HepG2 (cell line): ENCODE results near the gene FOXS1. TPM values are rescaled to one million over a fixed set of nuclear protein-coding genes. Genes with fewer than 3 reads are reported as not detected.

Source experiments
- ATAC-seq: fragments of 200-7000 bp; cut with Tn5 transposase; 3 replicates; pipeline ENCODE4 v1.9.1; 2020; ENCODE audit warnings: mild to moderate bottlenecking, moderate library complexity
- BruUV-seq: library from RNA; stranded (reverse); fragments of 400-500 nt; replicated peaks from 2 replicates; lab custom pipeline; 2021; lab: Mats Ljungman, UMichigan
- CTCF ChIA-PET: fragments of 300-600 bp; formaldehyde crosslinking; extraction: SDS; loops from one replicate; lab custom pipeline; 2021; ENCODE audit warnings: low total read pairs, inconsistent platforms, low intra/inter-chr PET ratio; lab: Yijun Ruan, JAX
- POLR2A ChIA-PET: fragments of 350-600 bp; sonication (Branson Sonifier 250); formaldehyde crosslinking; loops from one replicate; lab custom pipeline; 2020; ENCODE audit warnings: antibody characterized with exemption, inconsistent platforms; lab: Yijun Ruan, JAX
- DNase-seq: peaks from one replicate; pipeline ENCODE4 v3.0.0-alpha.2; 2015; ENCODE audit warnings: low spot score
- FAIRE-seq: peaks from 3 replicates; lab custom pipeline; 2011; peaks lifted over from hg19 to GRCh38; lab: Jason Lieb, UNC
- H2AFZ ChIP-seq: one replicate; pipeline ENCODE4 v1.6.1; 2011; ENCODE audit warnings: low read length, inconsistent platforms
- H3K27ac ChIP-seq: fragments of 300-600 bp; 3 replicates; pipeline ENCODE4 v1.8.0; 2011; ENCODE audit warnings: mixed run types, mild to moderate bottlenecking, mixed read lengths, low read length, inconsistent platforms; ENCODE audit not compliant: insufficient read depth; ENCODE audit errors: extremely low read length
- H3K27me3 ChIP-seq, 2 experiments: fragments of 200-600 bp in 1 of 2; 2 replicates in 1 of 2; 3 replicates in 1 of 2; pipeline versions ENCODE4 v1.6.0 to v1.8.0; 2011; ENCODE audit warnings: low read length in 2 of 2, mild to moderate bottlenecking in 2 of 2, moderate library complexity in 2 of 2, inconsistent platforms in 1 of 2; ENCODE audit not compliant: insufficient read depth in 2 of 2, control insufficient read depth in 1 of 2
- H3K36me3 ChIP-seq, 2 experiments: fragments of 200-600 bp in 1 of 2; replicated peaks in 1 of 2; 2 replicates in 1 of 2; 3 replicates in 1 of 2; pipeline versions ENCODE4 v1.5.1 to v1.8.0; 2011; ENCODE audit warnings: low read length in 2 of 2, inconsistent platforms in 1 of 2; ENCODE audit not compliant: insufficient read depth in 2 of 2, control insufficient read depth in 1 of 2
- H3K4me1 ChIP-seq: 2 replicates; pipeline ENCODE4 v1.5.1; 2012; ENCODE audit warnings: low read length, inconsistent platforms; ENCODE audit not compliant: insufficient read depth
- H3K4me2 ChIP-seq: 2 replicates; pipeline ENCODE4 v1.6.0; 2011; ENCODE audit warnings: low read depth, low read length, inconsistent platforms
- H3K4me3 ChIP-seq, 3 experiments: fragments of 200-600 bp in 1 of 3; sonication (generic), shearing (Covaris generic) in 1 of 3; replicated peaks in 1 of 3; 2 replicates each; pipeline ENCODE4 v1.5.1; 2011 to 2016; ENCODE audit warnings: low read length in 3 of 3, inconsistent platforms in 2 of 3, low read depth in 2 of 3, mild to moderate bottlenecking in 2 of 3, control low read depth in 1 of 3, mixed read lengths in 1 of 3; ENCODE audit not compliant: insufficient read depth in 1 of 3
- H3K79me2 ChIP-seq: one replicate; pipeline ENCODE4 v1.6.1; 2011; ENCODE audit warnings: low read length, inconsistent platforms; ENCODE audit not compliant: insufficient read depth
- H3K9ac ChIP-seq: 2 replicates; pipeline ENCODE4 v1.6.0; 2011; ENCODE audit warnings: mild to moderate bottlenecking, low read depth, low read length, inconsistent platforms; ENCODE audit not compliant: insufficient read depth
- H3K9me3 ChIP-seq: 2 replicates; pipeline ENCODE4 v1.5.1; 2012; ENCODE audit warnings: mild to moderate bottlenecking, low read length
- H4K20me1 ChIP-seq: 2 replicates; pipeline ENCODE4 v1.6.0; 2011; ENCODE audit warnings: inconsistent platforms, mild to moderate bottlenecking, low read length, moderate library complexity; ENCODE audit not compliant: insufficient read depth
- AGO2 ChIP-seq: fragments of 200-400 bp; formaldehyde crosslinking; optimal IDR thresholded peaks from 2 replicates; pipeline ENCODE3; 2017; ENCODE audit warnings: mild to moderate bottlenecking, low read depth, low read length, moderate library complexity
- CENPX ChIP-seq: sonication (generic); formaldehyde crosslinking; IDR thresholded peaks from 2 replicates; pipeline ENCODE4 v1.9.0; 2021; ENCODE audit warnings: mild to moderate bottlenecking, missing genetic modification reagents, moderate library complexity
- NFE2L1 ChIP-seq: sonication (generic); formaldehyde crosslinking; IDR thresholded peaks from 2 replicates; pipeline ENCODE4 v1.4.0; 2020; ENCODE audit warnings: missing genetic modification reagents, mild to moderate bottlenecking, borderline replicate concordance
- SP2 ChIP-seq: sonication (generic); formaldehyde crosslinking; IDR thresholded peaks from 2 replicates; pipeline ENCODE4 v1.5.1; 2020; ENCODE audit warnings: mild to moderate bottlenecking, missing genetic modification reagents
- STAG1 ChIP-seq: sonication (generic); formaldehyde crosslinking; IDR thresholded peaks from 2 replicates; pipeline ENCODE4 v1.4.0; 2020; ENCODE audit warnings: missing genetic modification reagents
- ZBTB33 ChIP-seq: sonication (generic); formaldehyde crosslinking; IDR thresholded peaks from 2 replicates; pipeline ENCODE4 v1.4.0; 2020; ENCODE audit warnings: missing genetic modification reagents
- ZC3H13 ChIP-seq: sonication (generic); formaldehyde crosslinking; IDR thresholded peaks from 2 replicates; pipeline ENCODE4 v1.8.1; 2023; ENCODE audit warnings: mild to moderate bottlenecking, missing genetic modification reagents, moderate library complexity
- ZNF124 ChIP-seq: sonication (generic); formaldehyde crosslinking; IDR thresholded peaks from 2 replicates; pipeline ENCODE4 v1.4.0; 2020; ENCODE audit warnings: missing genetic modification reagents
- ZNF136 ChIP-seq: sonication (generic); formaldehyde crosslinking; IDR thresholded peaks from 2 replicates; pipeline ENCODE4 v1.8.1; 2022; ENCODE audit warnings: low read depth, mild to moderate bottlenecking, moderate library complexity, missing genetic modification reagents
- ZNF18 ChIP-seq: sonication (generic); formaldehyde crosslinking; IDR thresholded peaks from 2 replicates; pipeline ENCODE4 v1.8.0; 2022; ENCODE audit warnings: mild to moderate bottlenecking, missing genetic modification reagents; ENCODE audit not compliant: insufficient replicate concordance
- ZNF800 ChIP-seq: sonication (generic); formaldehyde crosslinking; IDR thresholded peaks from 2 replicates; pipeline ENCODE4 v1.4.0; 2020; ENCODE audit warnings: missing genetic modification reagents
- ZNF841 ChIP-seq: sonication (generic); formaldehyde crosslinking; IDR thresholded peaks from 2 replicates; pipeline ENCODE4 v1.8.1; 2023; ENCODE audit warnings: missing genetic modification reagents, borderline replicate concordance
- WGBS: methylation state at CpG from one replicate; pipeline ENCODE4 v1.1.6; 2017; ENCODE audit warnings: low lambda C conversion rate; 5-methylcytosine and 5-hydroxymethylcytosine counted together
- in situ Hi-C: cut with HindIII; loops from 2 replicates; pipeline ENCODE4 v1.10.0; 2017; ENCODE audit warnings: low pct_unique_long_range_greater_than_20kb; ENCODE audit not compliant: extremely low pct_ligation_motif_present
- intact Hi-C: fragments of 100-400 bp; cut with micrococcal nuclease; formaldehyde crosslinking; loops from one replicate; pipeline ENCODE4 v1.10.0; 2022; ENCODE audit not compliant: unreplicated experiment
- polyA plus RNA-seq, 8 experiments: library from polyadenylated mRNA; depleted of rRNA in 3 of 8; stranded (reverse) in 7 of 8; unstranded in 1 of 8; fragments of >200 nt; fragmentation: Illumina TruSeq in 4 of 8; extraction: Trizol in 4 of 8; gene quantifications; 2 replicates each; pipeline versions ENCODE4 v1.2.1 to v1.2.3, GENCODE V29; 2011 to 2016; ENCODE audit warnings: low read depth in 4 of 8, missing spikeins in 1 of 8, mixed read lengths in 1 of 8; ENCODE audit not compliant: insufficient read depth in 1 of 8
- total RNA-seq, 5 experiments: library from RNA; depleted of rRNA; stranded (reverse); fragments of >200 nt; fragmentation: Illumina TruSeq; extraction: Trizol; gene quantifications; 2 replicates each; pipeline ENCODE4 v1.2.3, GENCODE V29; 2016; ENCODE audit warnings: low read depth in 1 of 5

Gene FOXS1
- total and polyA plus RNA-seq, 2 of the 13 experiments (the other 11 are each of a cell fraction or from before 2014, with no cell fraction given): not detected

GRCh38 chr20:31808481-31808880 lies 36.9 kb downstream of the FOXS1 start:
- ATAC-seq (no peak), DNase-seq (no peak), FAIRE-seq (no peak)
- Histone ChIP-seq H3K9ac (no peak overlapping the region), H3K79me2 (no peaks in the 10 kb centered on the region), H3K27ac (no peak overlapping the region), H3K9me3 (no peaks in the 10 kb centered on the region), H3K4me2 (no peak overlapping the region), H3K27me3 (no peaks in the 10 kb centered on the region), H2AFZ (no peak overlapping the region), H4K20me1 (no peaks in the 10 kb centered on the region), H3K4me3 (no peak overlapping the region), H3K36me3 (peaks cover 0 to 10% of the 10 kb centered on the region in 2 experiments; a peak in 2 of 5 replicates), H3K4me1 (no peaks in the 10 kb centered on the region)
- intact Hi-C loops (no loop called here), in situ Hi-C loops (no loop called here)
- BruUV-seq: no TSS peak
- WGBS: 94% methylated on average over 3 of the region's 3 CpGs
- ChIA-PET CTCF (no interaction called here), POLR2A (no interaction called here)
- TF ChIP-seq ZNF841 (CRISPR knock-in tag) (no peak), ZNF136 (CRISPR knock-in tag) (no peak), AGO2 (no peak), NFE2L1 (CRISPR knock-in tag) (no peak), CENPX (CRISPR knock-in tag) (no peak), ZNF800 (CRISPR knock-in tag) (no peak), ZC3H13 (CRISPR knock-in tag) (no peak), ZNF124 (CRISPR knock-in tag) (no peak), SP2 (no peak), ZNF18 (CRISPR knock-in tag) (no peak), ZBTB33 (CRISPR knock-in tag) (no peak), STAG1 (CRISPR knock-in tag) (no peak)
